Stimulated activated CD4-positive, alpha-beta T cell treated with anti-CD3 and anti-CD28 coated beads, Interleukin-12 subunit alpha, Interleukin-12 subunit beta, amount 100 ng/mL, for 4 hours (primary cell): Measurements from ENCODE around the gene SERPINA1.

ENCODE experiments used
- DNase-seq: peaks from one replicate; pipeline ENCODE4 v3.0.0-alpha.2; 2020

SERPINA1 gene

DNA sequence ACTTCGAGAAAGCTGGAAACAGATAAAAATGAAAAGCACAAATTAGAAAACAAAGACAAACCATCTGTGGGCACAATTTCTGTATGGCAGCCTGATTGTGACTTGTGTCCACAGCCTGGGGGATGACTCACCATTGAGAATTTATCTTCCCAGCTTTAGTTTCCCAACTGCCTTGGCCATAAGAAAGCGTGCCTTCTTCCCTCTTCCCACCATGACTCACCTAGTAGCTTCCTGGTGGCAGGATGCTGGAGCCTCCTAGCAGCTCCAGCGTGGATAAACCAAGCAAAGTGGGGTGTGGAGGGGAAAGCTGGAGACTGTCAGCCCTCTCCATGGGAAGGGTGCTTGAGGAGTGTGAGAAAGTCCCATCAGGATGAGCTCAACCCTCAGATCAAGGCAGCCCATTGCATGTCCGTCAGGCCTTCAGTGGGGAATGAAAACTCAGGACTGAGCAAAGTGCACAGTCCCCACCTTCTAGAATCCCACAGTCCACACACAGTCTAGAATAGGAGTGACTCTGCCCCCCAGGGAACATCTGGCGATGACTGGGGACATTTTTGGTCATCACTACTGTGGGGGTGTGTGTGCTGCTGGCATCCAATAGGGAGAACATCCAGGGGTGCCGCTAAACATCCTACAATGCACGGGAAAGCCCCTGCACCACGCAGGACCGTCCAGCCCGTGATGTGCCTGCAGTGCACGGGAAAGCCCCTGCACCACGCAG is 42.9 kb downstream of the SERPINA1 start:
- no peak for DNase-seq

- DNase-seq = no peak
These were observed 44.0 kb downstream of the SERPINA1 start for GRCh38 chr14:94344389-94344788.

- no peak for DNase-seq
These were observed 45.0 kb downstream of the SERPINA1 start for GRCh38 chr14:94343238-94344005.

DNA sequence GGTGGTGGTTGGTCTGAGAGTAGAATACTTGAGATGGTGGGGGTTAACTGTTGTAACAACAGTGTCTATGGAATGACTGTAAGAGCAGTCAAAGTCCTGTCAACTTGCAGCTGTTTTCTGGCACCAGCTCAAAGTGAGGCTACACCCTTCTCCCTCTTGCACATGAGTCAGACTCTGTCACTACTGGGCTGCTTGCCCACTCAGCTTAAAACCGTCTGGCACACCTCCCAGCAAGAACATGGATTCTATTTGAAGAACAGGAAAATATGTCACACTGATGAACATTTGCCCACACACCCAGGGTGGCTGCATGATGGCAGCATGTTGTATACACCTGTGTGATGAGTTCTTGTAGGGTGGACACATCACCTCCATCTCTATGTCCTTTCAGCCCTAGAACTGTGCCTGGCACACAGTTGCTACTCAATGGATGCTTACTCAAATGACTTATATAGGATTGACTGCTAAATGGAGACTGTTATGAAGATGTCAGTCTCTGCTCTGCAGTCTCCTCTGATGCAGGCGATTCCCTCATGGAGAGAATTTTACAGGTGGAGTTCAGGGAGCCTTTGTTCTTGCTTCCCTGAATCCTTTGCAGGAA is 46.0 kb downstream of the SERPINA1 start:
- no peak for DNase-seq

DNA sequence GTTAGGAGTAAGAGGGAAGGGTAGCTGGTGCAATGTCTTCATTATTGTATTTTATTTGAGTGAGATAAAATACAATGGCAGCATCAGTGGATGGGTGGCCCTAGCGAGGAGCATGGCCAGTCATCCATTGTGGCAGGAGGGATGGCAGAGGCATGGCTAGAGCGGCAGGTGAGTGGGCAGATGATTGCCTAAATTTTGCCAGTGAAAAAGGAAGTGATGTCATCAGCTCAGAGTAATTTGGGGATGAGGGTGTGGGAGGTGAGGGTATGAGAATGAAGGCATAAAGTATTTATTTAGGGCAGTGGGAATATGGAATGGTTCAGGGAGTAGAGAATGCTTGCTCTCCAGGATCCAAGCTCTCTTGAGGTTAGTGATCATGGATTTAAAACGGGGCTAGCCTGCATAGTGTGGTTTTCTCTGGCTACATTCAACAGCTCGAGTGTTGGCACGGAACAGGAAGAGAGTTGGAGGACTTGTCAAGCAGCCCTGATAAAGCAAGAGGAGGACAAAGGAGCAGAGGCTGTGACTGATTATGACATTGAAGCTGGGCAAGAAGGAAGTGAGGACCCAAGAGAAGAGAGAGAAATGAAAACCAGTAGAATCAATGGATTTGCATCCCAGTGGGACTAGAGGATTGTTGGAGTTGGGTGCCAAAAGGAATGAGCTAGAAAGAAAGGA is 46.6 kb downstream of the SERPINA1 start:
- no peak for DNase-seq

DNA sequence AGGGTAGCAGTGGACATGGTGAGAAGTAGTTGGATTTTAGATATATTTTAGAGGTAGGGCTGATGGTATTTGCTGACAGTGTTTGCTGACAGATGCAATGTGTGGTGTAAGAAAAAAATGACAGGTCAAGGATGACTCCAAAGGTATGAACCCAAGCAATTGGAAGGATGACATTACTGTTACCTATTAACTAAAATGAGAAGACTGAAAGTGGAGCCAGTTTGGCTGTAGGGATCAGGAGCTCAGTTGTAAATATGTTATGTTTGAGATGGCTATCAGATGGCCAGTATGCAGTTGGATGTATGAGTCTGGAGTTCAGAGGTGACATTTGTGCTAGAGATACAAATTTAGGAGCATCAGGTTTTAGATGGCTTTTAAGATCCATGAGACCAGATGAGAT is 47.9 kb downstream of the SERPINA1 start:
- DNase-seq = no peak

DNA sequence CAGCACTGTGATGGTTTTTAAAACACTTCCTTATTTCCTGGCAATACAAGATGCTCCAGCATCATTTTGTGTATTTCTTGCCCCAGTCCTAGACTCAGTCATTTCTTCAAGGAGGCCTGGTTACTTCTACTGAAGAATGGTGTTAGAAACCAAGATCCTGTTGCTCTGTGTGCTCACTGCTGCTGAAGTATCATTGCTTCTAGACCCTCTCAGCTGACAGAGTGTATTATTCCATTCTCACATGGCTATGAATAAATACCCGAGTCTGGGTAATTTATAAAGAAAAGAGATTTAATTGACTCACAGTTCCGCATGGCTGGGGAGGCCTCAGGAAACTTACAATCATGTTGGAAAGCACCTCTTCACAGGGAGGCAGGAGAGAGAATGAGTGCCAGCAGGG is 50.4 kb downstream of the SERPINA1 start:
- no peak for DNase-seq

DNA sequence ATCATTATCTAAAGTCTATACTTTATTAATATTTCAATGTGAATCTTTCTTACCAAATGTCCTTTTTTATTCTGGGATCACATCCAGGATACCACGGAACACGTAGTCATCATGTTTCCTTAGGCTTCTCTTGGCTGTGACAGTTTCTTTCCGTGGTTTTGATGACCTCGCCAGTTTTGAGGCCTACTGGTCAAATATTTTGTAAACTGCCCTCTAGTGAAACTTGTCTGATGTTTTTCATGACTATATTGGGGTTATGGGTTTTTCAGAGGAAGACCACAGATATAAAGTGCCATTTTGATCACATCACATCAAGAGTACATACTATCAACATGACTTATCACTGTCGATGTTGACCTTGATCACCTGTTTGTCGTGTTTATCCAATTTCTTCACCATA is 51.1 kb downstream of the SERPINA1 start:
- DNase-seq = no peak

- DNase-seq = no peak
These were observed 53.5 kb downstream of the SERPINA1 start for GRCh38 chr14:94334872-94335271.

- no peak for DNase-seq
These were observed 55.8 kb downstream of the SERPINA1 start for GRCh38 chr14:94332587-94332986.

- no peak for DNase-seq
These were observed 56.3 kb downstream of the SERPINA1 start for GRCh38 chr14:94332063-94332583.

- DNase-seq = no peak
These were observed 56.9 kb downstream of the SERPINA1 start for GRCh38 chr14:94331462-94331861.

DNA sequence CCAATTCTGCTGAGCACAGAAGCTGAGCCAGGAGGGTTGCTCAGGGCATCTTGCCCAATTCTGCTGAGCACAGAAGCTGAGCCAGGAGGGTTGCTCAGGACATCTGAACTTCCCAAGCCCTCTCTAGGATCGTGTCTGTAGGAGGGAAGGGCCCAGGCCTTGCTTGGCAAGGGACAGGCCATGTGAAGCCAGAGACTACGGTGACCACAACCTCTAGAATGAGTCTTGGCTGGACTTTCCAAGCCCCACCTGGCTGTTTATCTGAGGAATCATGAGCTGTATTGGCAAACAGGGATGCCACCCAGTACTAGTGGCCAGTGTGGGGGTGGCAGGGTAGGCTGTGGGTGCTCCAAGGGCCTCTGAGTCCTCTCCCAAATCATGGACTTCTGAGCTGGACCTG is 57.5 kb downstream of the SERPINA1 start:
- DNase-seq = no peak

DNA sequence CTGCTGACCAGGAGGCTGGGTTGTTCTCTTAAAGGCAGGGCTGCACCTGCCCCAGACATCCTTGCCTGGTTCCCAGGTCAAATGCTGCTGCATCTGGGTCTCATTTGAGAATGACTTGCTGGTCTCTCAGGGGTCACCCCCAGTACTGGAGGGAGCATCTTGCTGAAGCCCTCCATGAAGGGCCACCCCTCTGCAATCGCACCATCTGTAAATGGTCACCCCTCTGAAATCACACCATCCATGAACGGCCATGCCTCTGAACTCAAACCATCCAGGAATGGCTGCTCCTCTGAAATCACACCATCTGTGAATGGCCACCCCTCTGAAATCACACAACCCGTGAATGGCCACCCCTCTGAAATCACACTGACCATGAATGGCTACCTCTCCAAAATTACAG is 58.0 kb downstream of the SERPINA1 start:
- no peak for DNase-seq

DNA sequence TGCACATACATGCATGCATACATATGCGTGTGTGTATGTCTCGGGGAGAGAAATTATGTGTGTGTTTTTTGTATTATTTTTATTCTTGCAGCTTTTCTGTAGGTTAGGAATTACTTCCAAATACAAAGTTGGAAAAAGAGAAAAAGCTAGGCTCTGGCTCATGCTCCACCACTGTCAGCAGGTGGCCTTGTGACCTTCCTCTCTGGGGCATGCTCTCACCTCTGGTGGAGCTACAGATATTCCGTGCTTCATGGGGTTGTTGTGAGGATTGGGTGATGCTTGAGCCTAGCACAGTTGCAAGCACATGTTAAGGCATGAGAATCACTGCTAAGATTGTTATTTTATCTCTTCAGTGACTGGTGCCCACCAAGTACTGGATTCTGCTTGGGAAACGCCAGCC is 58.5 kb downstream of the SERPINA1 start:
- DNase-seq = no peak

GRCh38 chr14:94328196-94328595 is 60.2 kb downstream of the SERPINA1 start:
- DNase-seq = no peak
